H1 (cell line): ENCODE results near the gene SCPEP1. TPM values are rescaled to one million over a fixed set of nuclear protein-coding genes. Genes with fewer than 3 reads are reported as not detected.

Experiments
- CTCF ChIA-PET: fragments of 300-600 bp; sonication (Branson Sonifier 250); formaldehyde crosslinking; loops from one replicate; lab custom pipeline; 2021; ENCODE audit not compliant: partially characterized antibody; lab: Charles Lee
- POLR2A ChIA-PET: fragments of 300-600 bp; sonication (Branson Sonifier 250); formaldehyde crosslinking; loops from one replicate; lab custom pipeline; 2021; ENCODE audit warnings: inconsistent platforms; ENCODE audit not compliant: partially characterized antibody; lab: Charles Lee
- DNase-seq, 2 experiments: peaks; one replicate each; pipeline versions ENCODE4 v3.0.0 to v3.0.0-alpha.2; 2010 to 2022; ENCODE audit warnings: low spot score in 2 of 2, low read depth in 1 of 2, mixed read lengths in 1 of 2
- FAIRE-seq: peaks from 2 replicates; lab custom pipeline; 2011; peaks lifted over from hg19 to GRCh38; lab: Jason Lieb, UNC
- H2AFZ ChIP-seq: 2 replicates; pipeline ENCODE4 v1.8.1; 2012; ENCODE audit warnings: low read length, inconsistent platforms
- H2AK5ac ChIP-seq: 2 replicates; pipeline ENCODE4 v1.6.1; 2013; ENCODE audit warnings: low read depth, low read length
- H2BK120ac ChIP-seq: replicated peaks from 2 replicates; pipeline ENCODE3; 2013; ENCODE audit warnings: low read depth, low read length, inconsistent platforms
- H2BK12ac ChIP-seq: 2 replicates; pipeline ENCODE4 v1.6.1; 2013; ENCODE audit warnings: low read depth, low read length
- H2BK15ac ChIP-seq: 2 replicates; pipeline ENCODE4 v1.6.1; 2013; ENCODE audit warnings: low read length
- H2BK20ac ChIP-seq: 2 replicates; pipeline ENCODE4 v1.6.1; 2013; ENCODE audit warnings: low read length
- H2BK5ac ChIP-seq: 2 replicates; pipeline ENCODE4 v1.6.1; 2013; ENCODE audit warnings: low read depth, low read length
- H3K14ac ChIP-seq: 2 replicates; pipeline ENCODE4 v1.6.1; 2013; ENCODE audit warnings: inconsistent platforms; ENCODE audit not compliant: insufficient read length
- H3K18ac ChIP-seq: 2 replicates; pipeline ENCODE4 v1.6.1; 2013; ENCODE audit warnings: low read length; ENCODE audit errors: extremely low read depth
- H3K23ac ChIP-seq: 2 replicates; pipeline ENCODE4 v1.6.1; 2013; ENCODE audit warnings: inconsistent platforms; ENCODE audit not compliant: insufficient read length
- H3K23me2 ChIP-seq: 2 replicates; pipeline ENCODE4 v1.6.1; 2013; ENCODE audit warnings: low read depth, low read length
- H3K27ac ChIP-seq: 2 replicates; pipeline ENCODE4 v1.6.1; 2011; ENCODE audit warnings: low read depth, low read length, inconsistent platforms
- H3K27me3 ChIP-seq, 4 experiments: replicated peaks in 1 of 4; 1 replicate in 1 of 4; 2 replicates in 3 of 4; pipeline versions ENCODE4 v1.6.1 to v1.8.1; 2011 to 2013; ENCODE audit warnings: low read length in 3 of 4, mild to moderate bottlenecking in 3 of 4, inconsistent platforms in 2 of 4, mixed read lengths in 2 of 4, moderate library complexity in 1 of 4; ENCODE audit not compliant: control insufficient read depth in 3 of 4, insufficient read depth in 3 of 4; ENCODE audit errors: extremely low read depth in 1 of 4
- H3K36me3 ChIP-seq, 4 experiments: 2 replicates each; pipeline versions ENCODE4 v1.6.1 to v1.8.1; 2011 to 2013; ENCODE audit warnings: mild to moderate bottlenecking in 4 of 4, low read length in 3 of 4, moderate library complexity in 2 of 4, control low read depth in 1 of 4, inconsistent platforms in 1 of 4; ENCODE audit not compliant: insufficient read depth in 4 of 4, control insufficient read depth in 2 of 4
- H3K4ac ChIP-seq: replicated peaks from 2 replicates; pipeline ENCODE3; 2013; ENCODE audit warnings: low read length, low read depth, mixed read lengths, inconsistent platforms; ENCODE audit not compliant: insufficient read length
- H3K4me1 ChIP-seq, 4 experiments: replicated peaks in 1 of 4; 1 replicate in 1 of 4; 2 replicates in 3 of 4; pipeline versions ENCODE4 v1.6.1 to v1.8.1; 2011 to 2013; ENCODE audit warnings: low read length in 3 of 4, inconsistent platforms in 2 of 4, mixed read lengths in 1 of 4; ENCODE audit not compliant: insufficient read depth in 4 of 4, control insufficient read depth in 3 of 4
- H3K4me2 ChIP-seq, 2 experiments: 2 replicates each; pipeline versions ENCODE4 v1.6.1 to v1.8.1; 2011 to 2013; ENCODE audit warnings: low read depth in 2 of 2, low read length in 2 of 2, control low read depth in 1 of 2, inconsistent platforms in 1 of 2, mild to moderate bottlenecking in 1 of 2; ENCODE audit not compliant: insufficient read depth in 1 of 2
- H3K4me3 ChIP-seq, 4 experiments: fragments of 200-600, 300-600 bp in 1 of 4; sonication (generic), shearing (Covaris generic), sonication (Bioruptor Twin) in 1 of 4; 2 replicates each; pipeline versions ENCODE4 v1.5.1 to v1.8.1; 2011 to 2016; ENCODE audit warnings: low read length in 4 of 4, low read depth in 3 of 4, control low read depth in 2 of 4, inconsistent platforms in 2 of 4, mild to moderate bottlenecking in 2 of 4, mixed read lengths in 1 of 4, moderate library complexity in 1 of 4; ENCODE audit not compliant: insufficient read depth in 2 of 4; ENCODE audit errors: extremely low read depth in 1 of 4
- H3K56ac ChIP-seq: replicated peaks from 2 replicates; pipeline ENCODE3; 2013; ENCODE audit warnings: low read depth, mild to moderate bottlenecking, mixed read lengths, low read length, inconsistent platforms; ENCODE audit not compliant: insufficient read length
- H3K79me1 ChIP-seq: 2 replicates; pipeline ENCODE4 v1.6.1; 2013; ENCODE audit warnings: low read depth, low read length, control low read depth
- H3K79me2 ChIP-seq, 2 experiments: 2 replicates each; pipeline versions ENCODE4 v1.6.1 to v1.8.1; 2012 to 2013; ENCODE audit warnings: low read length in 2 of 2, mild to moderate bottlenecking in 2 of 2, inconsistent platforms in 1 of 2; ENCODE audit not compliant: insufficient read depth in 2 of 2, control insufficient read depth in 1 of 2
- H3K9ac ChIP-seq, 4 experiments: replicated peaks in 1 of 4; 1 replicate in 1 of 4; 2 replicates in 3 of 4; pipeline versions ENCODE4 v1.6.1 to v1.8.1; 2011 to 2013; ENCODE audit warnings: low read depth in 3 of 4, low read length in 3 of 4, control low read depth in 2 of 4, mild to moderate bottlenecking in 2 of 4, moderate library complexity in 2 of 4, inconsistent platforms in 1 of 4; ENCODE audit errors: extremely low read depth in 1 of 4
- H3K9me3 ChIP-seq, 2 experiments: 2 replicates each; pipeline versions ENCODE4 v1.6.1 to v1.8.1; 2012 to 2013; ENCODE audit warnings: mild to moderate bottlenecking in 2 of 2, moderate library complexity in 2 of 2, control low read depth in 1 of 2, inconsistent platforms in 1 of 2, low read depth in 1 of 2, low read length in 1 of 2, mixed read lengths in 1 of 2; ENCODE audit not compliant: insufficient read depth in 2 of 2
- H4K20me1 ChIP-seq, 2 experiments: replicated peaks in 1 of 2; 2 replicates each; pipeline versions ENCODE3 to v1.8.1; 2011 to 2013; ENCODE audit warnings: inconsistent platforms in 2 of 2, low read length in 2 of 2, mild to moderate bottlenecking in 1 of 2; ENCODE audit not compliant: insufficient read depth in 2 of 2, control insufficient read depth in 1 of 2
- H4K5ac ChIP-seq: 2 replicates; pipeline ENCODE4 v1.6.1; 2013; ENCODE audit warnings: low read length, low read depth, mixed read lengths, inconsistent platforms; ENCODE audit not compliant: insufficient read length
- H4K8ac ChIP-seq: 2 replicates; pipeline ENCODE4 v1.8.0; 2013; ENCODE audit warnings: mild to moderate bottlenecking, moderate library complexity, low read length, inconsistent platforms; ENCODE audit not compliant: insufficient read depth; ENCODE audit errors: extremely low read depth
- H4K91ac ChIP-seq: replicated peaks from 2 replicates; pipeline ENCODE3; 2013; ENCODE audit warnings: low read length, mixed read lengths, inconsistent platforms; ENCODE audit not compliant: insufficient read length
- CTBP2 ChIP-seq: IDR thresholded peaks from 2 replicates; pipeline ENCODE4 v1.7.0; 2011; ENCODE audit warnings: borderline replicate concordance, mild to moderate bottlenecking, moderate library complexity, mixed read lengths, low read length; ENCODE audit not compliant: insufficient read depth, insufficient read length
- EP300 ChIP-seq, 2 experiments: IDR thresholded peaks; 1 replicate in 1 of 2; 2 replicates in 1 of 2; pipeline ENCODE4 v1.6.1; 2011 to 2012; ENCODE audit warnings: low read depth in 2 of 2, low read length in 2 of 2, mild to moderate bottlenecking in 2 of 2, borderline replicate concordance in 1 of 2, inconsistent platforms in 1 of 2, moderate library complexity in 1 of 2
- JUN ChIP-seq: IDR thresholded peaks from 2 replicates; pipeline ENCODE4 v1.6.1; 2011; ENCODE audit warnings: low read depth, mild to moderate bottlenecking, improper control_type of control experiment, low read length
- NRF1 ChIP-seq: IDR thresholded peaks from 2 replicates; pipeline ENCODE4 v1.6.1; 2011; ENCODE audit warnings: mild to moderate bottlenecking, low read depth, low read length, improper control_type of control experiment
- RBBP5 ChIP-seq: IDR thresholded peaks from 2 replicates; pipeline ENCODE4 v1.7.1; 2012; ENCODE audit warnings: low read depth, mild to moderate bottlenecking, inconsistent platforms, low read length, moderate library complexity, borderline replicate concordance
- SIX5 ChIP-seq: IDR thresholded peaks from 2 replicates; pipeline ENCODE4 v1.6.1; 2011; ENCODE audit warnings: mild to moderate bottlenecking, low read depth, low read length
- WGBS, 2 experiments: shearing (Covaris generic) in 1 of 2; methylation state at CpG; one replicate each; pipeline versions ENCODE4 v1.1.6 to v1.1.7; 2013 to 2015; ENCODE audit warnings: low lambda C conversion rate in 2 of 2, mixed read lengths in 2 of 2, inconsistent platforms in 1 of 2, low coverage in 1 of 2, missing lambda C conversion rate in 1 of 2; ENCODE audit not compliant: insufficient replicate concordance in 2 of 2, insufficient coverage in 1 of 2, insufficient read length in 1 of 2; ENCODE audit errors: extremely low coverage in 1 of 2, missing lambda C conversion rate in 1 of 2; 5-methylcytosine and 5-hydroxymethylcytosine counted together
- polyA plus RNA-seq, 7 experiments: library from polyadenylated mRNA; depleted of rRNA in 3 of 7; stranded (reverse) in 5 of 7; unstranded in 2 of 7; fragments of >200 nt in 5 of 7; fragments of 200-250 nt in 2 of 7; gene quantifications; 1 replicate in 5 of 7; 2 replicates in 1 of 7; 4 replicates in 1 of 7; pipeline versions ENCODE4 v1.2.1 to v1.2.3, GENCODE V29; 2011 to 2013; ENCODE audit warnings: missing spikeins in 2 of 7, mixed read lengths in 2 of 7
- total RNA-seq: library from RNA; stranded (reverse); fragmentation: NEBNext Ultra II Directional; extraction: Animal tissue kit (Norgen Biotek cat#: 25700); gene quantifications from 2 replicates; pipeline ENCODE4 v1.2.1, GENCODE V29; 2021
- TF ChIP-seq, protein P1 (sequence below): IDR thresholded peaks from 2 replicates; pipeline ENCODE4 v1.6.1; 2012; ENCODE audit warnings: inconsistent platforms

SCPEP1 gene
- total and polyA plus RNA-seq, 2 of the 8 experiments (the other 6 are each of a cell fraction or from before 2014, with no cell fraction given): 30.7 to 52.6 TPM

DNA sequence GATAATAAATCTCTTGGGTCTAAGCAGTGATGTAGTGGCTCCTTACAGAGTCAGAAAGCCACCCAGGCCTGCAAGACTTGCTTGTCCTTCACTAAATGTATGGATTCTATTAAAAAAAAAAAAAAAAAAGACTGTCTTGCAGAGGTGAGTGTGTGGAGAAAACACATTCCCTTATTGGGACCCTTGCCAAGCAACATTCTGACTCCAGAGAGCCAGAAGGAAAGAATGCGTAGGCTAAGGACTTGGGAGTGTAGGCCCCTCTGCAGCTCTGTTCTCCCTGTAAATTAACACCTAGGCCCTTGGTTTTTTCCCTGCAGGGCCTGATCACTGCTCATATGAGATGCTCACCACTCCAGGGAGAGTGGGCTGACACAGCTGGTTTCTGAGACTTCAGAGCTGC is 17.8 kb downstream of the SCPEP1 start:
- no peaks in the 10 kb centered on the region for H3K23me2 ChIP-seq
- H4K5ac ChIP-seq: no peak overlapping the region
- no peak overlapping the region for H4K8ac ChIP-seq
- H2BK15ac ChIP-seq: no peak overlapping the region
- no peak overlapping the region for H3K4me2 ChIP-seq
- H3K4ac ChIP-seq: no peak overlapping the region
- H3K27me3 ChIP-seq: no peaks in the 10 kb centered on the region
- ChIA-PET CTCF (interaction anchor here (0.5 to 2.8 kb wide), 6 partner anchors 10 to 667 kb away, joined by 3 to 9 read pairs (median 3); no protein-coding TSS in a partner anchor), POLR2A (interaction anchor here (0.7 kb wide), 1 partner anchor 56 kb away, joined by 3 read pairs; no protein-coding TSS in a partner anchor)
- no peak for FAIRE-seq
- H3K23ac ChIP-seq: no peak overlapping the region
- no peak overlapping the region for H3K14ac ChIP-seq
- H3K79me1 ChIP-seq: peaks cover 1% of the 10 kb centered on the region; the same call in 1 of the 2 replicates
- H3K4me1 ChIP-seq: no peaks in the 10 kb centered on the region
- 94% methylated on average over 1 of the region's 1 CpG; no CpG with 5 or more reads in 1 of the 2 experiments for WGBS, 2 experiments
- no peak overlapping the region for H2AFZ ChIP-seq
- H3K79me2 ChIP-seq: no peaks in the 10 kb centered on the region
- H2BK120ac ChIP-seq: no peak overlapping the region
- no peak overlapping the region for H2AK5ac ChIP-seq
- no peak overlapping the region for H3K9ac ChIP-seq
- H4K20me1 ChIP-seq: peaks cover 0 to 2% of the 10 kb centered on the region in 2 experiments
- H3K4me3 ChIP-seq: no peak overlapping the region
- H3K36me3 ChIP-seq: peaks cover 0 to 31% (median 19%) of the 10 kb centered on the region in 4 experiments; a peak in 7 of 8 replicates
- H3K18ac ChIP-seq: no peak overlapping the region
- no peaks in the 10 kb centered on the region for H3K9me3 ChIP-seq
- no peak overlapping the region for H4K91ac ChIP-seq
- TF ChIP-seq SIX5 (no peak), EP300 (IDR thresholded peaks at IDR 0.05; ENCODE audit: borderline replicate concordance in 1 of 2, low read depth in 2 of 2, low read length in 2 of 2) (no peak), JUN (no peak), RBBP5 (no peak), NRF1 (no peak), CTBP2 (no peak)
- TF ChIP-seq, protein P1, sequence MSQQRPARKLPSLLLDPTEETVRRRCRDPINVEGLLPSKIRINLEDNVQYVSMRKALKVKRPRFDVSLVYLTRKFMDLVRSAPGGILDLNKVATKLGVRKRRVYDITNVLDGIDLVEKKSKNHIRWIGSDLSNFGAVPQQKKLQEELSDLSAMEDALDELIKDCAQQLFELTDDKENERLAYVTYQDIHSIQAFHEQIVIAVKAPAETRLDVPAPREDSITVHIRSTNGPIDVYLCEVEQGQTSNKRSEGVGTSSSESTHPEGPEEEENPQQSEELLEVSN: no peak
- TF ChIP-seq, all 59 proteins: peak for 0
- DNase-seq: no peak
- Histone ChIP-seq H3K27ac (no peak overlapping the region), H3K56ac (no peak overlapping the region), H2BK5ac (no peak overlapping the region), H2BK20ac (no peak overlapping the region), H2BK12ac (no peak overlapping the region)
